Measurements from ENCODE around the gene TINAG.

GRCh38 chr6:54262971-54263370, 45.3 kb upstream of the TINAG start:
- TF ChIP-seq CTCF (IDR thresholded peaks at IDR 0.05) (no peak), POLR2AphosphoS5 (IDR thresholded peaks at IDR 0.05) (no peak)
